ENCODE data around the gene GAPT.

GAPT gene

DNA sequence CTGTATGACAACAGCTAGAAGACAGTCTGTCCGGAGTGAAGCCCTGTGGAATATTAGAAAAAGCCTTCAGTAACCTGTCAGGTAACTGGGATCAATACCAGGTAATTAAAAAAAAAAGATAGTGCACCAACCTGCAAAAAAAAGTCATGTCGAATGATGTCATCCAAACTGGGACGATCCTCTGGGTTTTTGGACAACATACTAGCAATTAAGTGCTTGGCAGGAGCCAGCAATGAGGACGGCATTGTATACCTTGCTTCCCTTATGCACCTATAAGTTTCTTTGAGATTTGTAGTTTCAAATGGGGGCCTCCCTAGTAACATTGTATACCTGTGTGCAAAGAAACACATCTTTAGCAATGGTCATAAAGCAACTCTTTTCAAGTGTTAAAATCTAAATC lies 34.2 kb upstream of the GAPT start:
- H3K4me2 ChIP-seq (ENCODE audit: low read length), result no peak overlapping the region
- peak overlapping the region; percentile 87 for H3K4me3 ChIP-seq (ENCODE audit: low read depth, low read length)
- no peaks in the 10 kb centered on the region for H3K79me2 ChIP-seq
- H3K9ac ChIP-seq, result no peak overlapping the region
- no peaks in the 10 kb centered on the region for H3K36me3 ChIP-seq (ENCODE audit: control insufficient read depth, insufficient read depth, low read length)
- no peak overlapping the region for H3K27ac ChIP-seq
- TF ChIP-seq, protein P1, sequence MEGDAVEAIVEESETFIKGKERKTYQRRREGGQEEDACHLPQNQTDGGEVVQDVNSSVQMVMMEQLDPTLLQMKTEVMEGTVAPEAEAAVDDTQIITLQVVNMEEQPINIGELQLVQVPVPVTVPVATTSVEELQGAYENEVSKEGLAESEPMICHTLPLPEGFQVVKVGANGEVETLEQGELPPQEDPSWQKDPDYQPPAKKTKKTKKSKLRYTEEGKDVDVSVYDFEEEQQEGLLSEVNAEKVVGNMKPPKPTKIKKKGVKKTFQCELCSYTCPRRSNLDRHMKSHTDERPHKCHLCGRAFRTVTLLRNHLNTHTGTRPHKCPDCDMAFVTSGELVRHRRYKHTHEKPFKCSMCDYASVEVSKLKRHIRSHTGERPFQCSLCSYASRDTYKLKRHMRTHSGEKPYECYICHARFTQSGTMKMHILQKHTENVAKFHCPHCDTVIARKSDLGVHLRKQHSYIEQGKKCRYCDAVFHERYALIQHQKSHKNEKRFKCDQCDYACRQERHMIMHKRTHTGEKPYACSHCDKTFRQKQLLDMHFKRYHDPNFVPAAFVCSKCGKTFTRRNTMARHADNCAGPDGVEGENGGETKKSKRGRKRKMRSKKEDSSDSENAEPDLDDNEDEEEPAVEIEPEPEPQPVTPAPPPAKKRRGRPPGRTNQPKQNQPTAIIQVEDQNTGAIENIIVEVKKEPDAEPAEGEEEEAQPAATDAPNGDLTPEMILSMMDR (IDR thresholded peaks at IDR 0.05), result no peak
- H2AFZ ChIP-seq, result no peak overlapping the region
- no peaks in the 10 kb centered on the region for H3K4me1 ChIP-seq
- no peaks in the 10 kb centered on the region for H3K9me3 ChIP-seq (ENCODE audit: control insufficient read depth, low read length)
- no peaks in the 10 kb centered on the region for H3K27me3 ChIP-seq (ENCODE audit: control insufficient read depth, insufficient read depth, low read length)

DNA sequence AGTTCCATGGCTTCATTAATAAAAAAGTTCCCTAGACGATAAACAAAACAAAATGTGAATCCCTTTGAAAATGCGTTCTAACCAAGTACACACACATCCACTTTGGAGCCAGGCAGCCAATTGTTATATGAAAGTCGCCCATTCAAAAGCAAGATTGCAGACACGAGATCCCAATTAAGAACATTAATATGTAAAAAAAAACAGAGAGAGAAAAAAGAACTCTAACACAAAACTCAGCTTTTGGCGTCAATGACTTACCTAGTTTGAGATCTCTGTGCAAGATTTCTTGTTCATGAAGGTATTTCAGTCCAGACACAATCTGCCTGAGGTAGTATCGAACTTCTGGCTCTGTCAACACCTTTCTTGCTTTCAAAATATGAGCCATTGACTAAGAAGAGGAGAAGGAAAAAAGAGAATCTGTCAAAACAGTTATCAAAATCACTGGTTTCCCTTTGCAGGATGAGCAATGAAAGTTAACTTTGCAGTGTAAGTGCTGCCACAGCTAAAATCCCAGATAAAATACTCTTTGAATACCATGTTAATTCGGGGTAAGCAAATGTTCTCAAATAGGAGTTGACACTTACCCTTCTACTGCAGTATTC lies 33.0 kb upstream of the GAPT start:
- peak overlapping the region; percentile 87 for H3K4me3 ChIP-seq (ENCODE audit: low read depth, low read length)

DNA sequence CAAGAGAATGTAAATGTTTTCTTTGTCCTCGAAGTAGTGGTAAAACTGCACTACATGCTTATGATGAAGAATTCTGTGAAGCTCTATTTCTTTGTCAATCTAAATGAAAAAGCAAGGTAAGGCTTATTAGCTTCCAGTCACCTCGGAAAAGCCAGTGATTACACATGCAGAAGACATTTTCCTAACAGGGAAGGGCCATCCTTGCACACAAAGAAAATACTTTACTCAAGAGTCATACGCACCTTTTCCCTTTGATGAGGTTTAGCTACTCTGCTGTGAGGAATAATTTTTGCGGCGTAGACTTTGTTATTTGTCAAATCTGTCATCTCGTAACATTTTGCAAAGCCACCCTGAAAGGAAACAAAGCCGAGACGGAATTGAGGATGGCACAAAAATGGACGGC lies 32.5 kb upstream of the GAPT start:
- H3K9me3 ChIP-seq (ENCODE audit: control insufficient read depth, low read length), result no peaks in the 10 kb centered on the region
- no peaks in the 10 kb centered on the region for H3K4me1 ChIP-seq
- H3K27me3 ChIP-seq (ENCODE audit: control insufficient read depth, insufficient read depth, low read length), result no peaks in the 10 kb centered on the region
- peak overlapping the region; percentile 76 for H3K4me2 ChIP-seq (ENCODE audit: low read length)
- H3K4me3 ChIP-seq (ENCODE audit: low read depth, low read length), result peak overlapping the region; percentile 87
- no peaks in the 10 kb centered on the region for H3K79me2 ChIP-seq
- H3K36me3 ChIP-seq (ENCODE audit: control insufficient read depth, insufficient read depth, low read length), result no peaks in the 10 kb centered on the region
- H2AFZ ChIP-seq, result peak overlapping the region; percentile 97
- no peak overlapping the region for H3K9ac ChIP-seq
- TF ChIP-seq, protein P1 (IDR thresholded peaks at IDR 0.05), result no peak
- peak overlapping the region; percentile 4 for H3K27ac ChIP-seq

More for the DNA sequence above, 33.0 kb upstream of the GAPT start:
- H3K4me1 ChIP-seq, result no peaks in the 10 kb centered on the region
- H3K4me2 ChIP-seq (ENCODE audit: low read length), result peak overlapping the region; percentile 76
- H3K79me2 ChIP-seq, result no peaks in the 10 kb centered on the region
- H3K27ac ChIP-seq, result no peak overlapping the region
- no peaks in the 10 kb centered on the region for H3K27me3 ChIP-seq (ENCODE audit: control insufficient read depth, insufficient read depth, low read length)
- no peaks in the 10 kb centered on the region for H3K36me3 ChIP-seq (ENCODE audit: control insufficient read depth, insufficient read depth, low read length)
- H3K9ac ChIP-seq, result no peak overlapping the region
- no peaks in the 10 kb centered on the region for H3K9me3 ChIP-seq (ENCODE audit: control insufficient read depth, low read length)
- TF ChIP-seq, protein P1 (IDR thresholded peaks at IDR 0.05), result no peak
- peak overlapping the region; percentile 97 for H2AFZ ChIP-seq

DNA sequence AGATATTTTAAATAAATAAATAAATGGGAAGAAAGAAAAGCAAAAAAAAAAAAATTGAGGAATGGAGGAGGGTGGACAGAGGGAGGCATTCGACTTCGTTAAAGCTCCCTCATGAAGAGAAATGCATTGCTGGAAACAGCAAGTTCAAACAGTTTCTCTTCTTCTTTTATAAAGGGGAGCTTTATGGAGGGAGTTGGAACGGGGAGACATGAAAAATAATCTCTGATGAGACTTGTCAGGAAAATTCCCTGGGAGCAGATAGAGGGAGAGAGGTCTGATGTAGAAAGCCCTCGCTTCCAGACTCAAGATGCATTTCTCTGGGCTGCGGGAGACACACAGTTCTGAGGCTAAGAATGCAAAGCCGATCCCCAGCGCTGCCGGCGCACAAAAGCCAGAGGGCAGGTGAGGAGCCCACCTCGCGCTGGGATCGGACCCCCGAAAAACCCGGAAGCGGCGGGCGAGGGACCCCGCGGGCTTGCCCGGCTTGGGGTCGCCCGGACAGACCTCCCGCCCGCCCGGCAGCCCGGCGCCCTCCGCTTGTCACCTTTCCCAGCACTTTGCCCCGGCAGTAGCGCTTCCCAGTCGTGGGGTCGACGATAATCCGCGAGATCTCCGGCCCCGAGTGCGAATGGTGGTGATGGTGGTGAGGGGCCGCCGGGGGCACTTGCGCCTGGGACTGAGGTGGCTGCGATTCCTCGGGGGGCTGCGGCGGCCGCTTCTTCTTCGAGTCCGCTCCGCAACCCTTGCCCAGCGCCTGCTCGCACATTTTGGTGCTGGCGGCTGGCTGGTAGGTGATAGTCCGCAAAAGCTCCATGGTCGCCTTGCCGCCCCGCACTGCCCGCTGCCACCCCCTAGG lies 31.9 kb upstream of the GAPT start:
- TF ChIP-seq, protein P1 (IDR thresholded peaks at IDR 0.05), result no peak
- H3K4me2 ChIP-seq (ENCODE audit: low read length), result peak overlapping the region; percentile 76
- no peaks in the 10 kb centered on the region for H3K27me3 ChIP-seq (ENCODE audit: control insufficient read depth, insufficient read depth, low read length)
- no peak overlapping the region for H3K9ac ChIP-seq
- H3K4me1 ChIP-seq, result no peaks in the 10 kb centered on the region
- peak overlapping the region; percentile 87 for H3K4me3 ChIP-seq (ENCODE audit: low read depth, low read length)
- no peaks in the 10 kb centered on the region for H3K36me3 ChIP-seq (ENCODE audit: control insufficient read depth, insufficient read depth, low read length)
- peak overlapping the region; percentile 97 for H2AFZ ChIP-seq
- H3K27ac ChIP-seq, result peak overlapping the region; percentile 93
- H3K79me2 ChIP-seq, result no peaks in the 10 kb centered on the region
- no peaks in the 10 kb centered on the region for H3K9me3 ChIP-seq (ENCODE audit: control insufficient read depth, low read length)

Data from parathyroid adenoma (tissue), 2 donors.